ENCODE data around the gene NUTM2D.
"Not testable (repeated sequence)": the region's sequence is repeated elsewhere in the genome, so short reads cannot be mapped to it uniquely, and the experiment has no call there.

Gene NUTM2D

DNA sequence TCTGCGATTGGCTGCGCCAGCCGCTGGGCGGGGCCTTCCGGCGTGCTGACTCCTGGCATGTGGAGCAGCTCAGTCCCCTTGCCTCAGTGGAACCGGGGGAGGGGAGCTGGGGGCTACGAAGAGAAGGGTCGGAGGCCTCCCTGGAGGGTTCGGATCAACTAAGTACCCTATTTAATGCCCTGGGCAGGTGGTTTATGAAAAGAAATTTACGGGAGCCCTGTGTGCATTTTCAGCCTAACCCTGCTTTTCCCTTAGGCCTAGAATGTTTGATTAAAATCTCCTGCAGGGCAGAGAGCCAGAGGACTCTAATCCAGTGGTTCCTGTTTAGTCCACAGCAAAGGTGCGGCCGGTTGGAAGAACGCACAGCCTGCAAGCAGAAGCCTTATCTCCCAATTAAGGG is 33.8 kb downstream of the NUTM2D start:
- not testable (repeated sequence) for H3K9me3 Mint-ChIP-seq; DNase-seq (ENCODE audit: low spot score in 2 of 2); H3K27ac Mint-ChIP-seq (ENCODE audit: low read depth); H3K36me3 Mint-ChIP-seq (ENCODE audit: insufficient read depth); H3K27me3 Mint-ChIP-seq; H3K4me3 Mint-ChIP-seq; H3K4me1 Mint-ChIP-seq; ATAC-seq (replicated peaks; ENCODE audit: extremely low read depth, poor library complexity, severe bottlenecking)

DNA sequence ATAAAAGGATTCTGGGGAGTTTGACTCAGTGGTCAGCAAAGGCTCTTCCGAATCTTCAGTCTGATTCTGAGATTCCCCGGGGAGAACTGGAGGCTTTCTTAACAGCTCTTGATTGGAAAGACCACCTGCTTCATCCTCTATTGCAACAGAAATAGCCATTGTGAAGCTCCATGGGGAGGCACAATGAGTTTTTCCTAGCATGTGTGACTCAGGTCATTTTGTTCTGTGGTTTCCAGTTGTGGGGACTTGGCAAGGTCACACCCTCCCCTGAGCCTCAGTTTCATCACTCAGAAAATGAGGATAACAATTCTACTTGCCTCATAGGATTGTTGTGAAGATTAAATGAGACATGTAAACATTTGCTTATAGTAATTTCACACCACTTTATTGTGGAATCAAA is 38.7 kb downstream of the NUTM2D start:
- H3K4me3 Mint-ChIP-seq; H3K27me3 Mint-ChIP-seq; H3K4me1 Mint-ChIP-seq; H3K9me3 Mint-ChIP-seq; DNase-seq (ENCODE audit: low spot score in 2 of 2); ATAC-seq (replicated peaks; ENCODE audit: extremely low read depth, poor library complexity, severe bottlenecking); H3K27ac Mint-ChIP-seq (ENCODE audit: low read depth); H3K36me3 Mint-ChIP-seq (ENCODE audit: insufficient read depth): not testable (repeated sequence)

DNA sequence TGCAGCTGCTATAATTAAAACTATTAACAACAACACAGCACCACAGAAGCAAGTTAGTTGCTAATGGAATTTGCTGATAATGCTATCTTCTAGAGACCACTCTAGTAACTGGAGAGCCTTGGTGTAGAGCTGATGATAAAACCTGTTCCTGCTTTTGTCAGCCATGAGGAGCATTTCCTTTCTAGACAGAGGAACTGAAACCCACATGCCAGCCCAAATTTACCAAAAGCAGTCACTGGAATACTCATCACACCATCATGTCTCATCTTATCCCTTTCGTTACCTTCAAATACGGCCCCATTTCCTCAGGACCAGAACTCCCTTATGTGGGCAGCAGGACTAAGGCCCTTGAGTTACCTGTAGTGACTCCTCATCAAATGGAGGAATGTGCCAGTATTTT is 40.9 kb downstream of the NUTM2D start:
- H3K27me3 Mint-ChIP-seq = peaks cover 22% of the 10 kb centered on the region
- not testable (repeated sequence) for DNase-seq (ENCODE audit: low spot score in 2 of 2); H3K27ac Mint-ChIP-seq (ENCODE audit: low read depth); H3K4me1 Mint-ChIP-seq; H3K36me3 Mint-ChIP-seq (ENCODE audit: insufficient read depth); H3K9me3 Mint-ChIP-seq; H3K4me3 Mint-ChIP-seq
- peak; percentile 10 for ATAC-seq (replicated peaks; ENCODE audit: extremely low read depth, poor library complexity, severe bottlenecking)

DNA sequence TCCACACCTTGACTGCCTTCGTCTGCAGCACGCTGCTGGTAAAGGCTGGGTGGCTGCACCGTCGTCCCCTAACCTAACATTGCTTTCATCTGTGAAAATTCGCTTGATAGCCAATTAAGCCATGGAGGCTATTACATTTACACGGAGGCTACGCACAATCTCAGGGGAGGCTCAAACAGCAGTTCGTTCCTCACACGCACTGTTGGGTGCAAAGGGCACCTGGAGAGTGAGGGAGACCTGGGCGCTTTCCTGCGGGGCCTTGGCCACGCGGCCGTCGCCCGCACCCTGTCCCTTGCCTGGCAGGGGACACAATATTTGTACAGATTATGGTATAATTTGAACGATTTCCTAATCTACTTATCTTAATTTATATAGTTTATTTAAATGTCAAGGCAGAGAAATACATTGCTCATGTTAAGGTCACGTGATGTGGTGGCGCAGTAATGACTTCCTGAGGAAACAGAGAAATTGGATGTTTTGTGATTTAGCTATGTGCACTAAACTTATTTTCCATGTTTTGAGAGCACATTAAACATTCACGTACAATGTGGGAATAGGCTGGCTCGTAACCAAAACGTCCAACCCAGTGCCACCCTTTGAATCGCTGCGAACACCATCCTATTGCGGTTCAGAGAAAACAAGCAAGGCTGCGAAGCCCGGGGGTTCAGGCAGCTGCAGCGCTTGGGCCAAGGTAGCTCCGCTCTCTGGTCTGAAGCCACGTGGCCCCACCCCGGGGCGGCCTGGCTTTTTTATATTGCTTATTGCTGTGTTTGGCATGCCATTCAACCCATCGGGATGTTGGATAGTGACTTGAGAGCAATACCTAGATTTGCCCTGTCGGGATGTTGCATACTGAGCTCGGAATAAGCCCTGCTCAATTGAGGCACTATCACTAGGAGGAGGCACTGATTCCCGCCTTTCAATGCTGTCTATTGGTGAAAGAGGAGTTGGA is 50.2 kb downstream of the NUTM2D start:
- not testable (repeated sequence) for ATAC-seq (replicated peaks; ENCODE audit: extremely low read depth, poor library complexity, severe bottlenecking); H3K4me1 Mint-ChIP-seq; H3K27ac Mint-ChIP-seq (ENCODE audit: low read depth); DNase-seq (ENCODE audit: low spot score in 2 of 2); H3K36me3 Mint-ChIP-seq (ENCODE audit: insufficient read depth); H3K4me3 Mint-ChIP-seq; H3K9me3 Mint-ChIP-seq
- peaks cover 34% of the 10 kb centered on the region for H3K27me3 Mint-ChIP-seq

DNA sequence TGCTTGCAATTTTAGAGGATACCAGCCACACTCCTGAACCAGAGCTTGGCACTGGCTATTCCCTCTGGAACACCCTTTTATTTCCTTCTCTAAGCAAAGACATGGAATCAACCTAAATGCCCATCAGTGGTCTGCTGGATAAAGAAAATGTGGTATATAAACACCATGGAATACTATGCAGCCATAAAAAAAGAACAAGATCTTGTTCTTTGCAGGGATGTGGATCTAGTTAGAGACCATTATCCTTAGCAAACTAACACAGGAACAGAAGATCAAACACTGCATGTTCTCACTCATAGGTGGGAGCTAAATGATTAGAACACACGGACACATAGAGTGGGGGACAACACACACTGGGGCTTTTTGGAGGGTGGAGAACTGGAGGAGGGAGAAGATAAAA is 56.4 kb downstream of the NUTM2D start:
- peaks cover 26% of the 10 kb centered on the region for H3K27me3 Mint-ChIP-seq
- H3K4me1 Mint-ChIP-seq; DNase-seq (ENCODE audit: low spot score in 2 of 2); H3K4me3 Mint-ChIP-seq; H3K9me3 Mint-ChIP-seq; ATAC-seq (replicated peaks; ENCODE audit: extremely low read depth, poor library complexity, severe bottlenecking); H3K27ac Mint-ChIP-seq (ENCODE audit: low read depth); H3K36me3 Mint-ChIP-seq (ENCODE audit: insufficient read depth): not testable (repeated sequence)

Measured in central memory CD8-positive, alpha-beta T cell (primary cell).